Uterus (tissue), 4 donors: Measurements from ENCODE around the gene RPS25. TPM values are rescaled to one million over a fixed set of nuclear protein-coding genes. Genes with fewer than 3 reads are reported as not detected.
A peak's percentile ranks its signal among the peaks of the same experiment; 100 is the strongest.
"Not testable (repeated sequence)": the region's sequence is repeated elsewhere in the genome, so short reads cannot be mapped to it uniquely, and the experiment has no call there.

ENCODE experiments used
- DNase-seq, 2 donors: peaks; one replicate each; pipeline ENCODE4 v3.0.0-alpha.2; 2019 to 2020
- H3K27ac ChIP-seq, 2 donors: fragments of 200-600 bp; sonication (generic); 1 replicate in 1 of 2; 2 replicates in 1 of 2; pipeline ENCODE4 v1.5.1; 2016 to 2018
- H3K27me3 ChIP-seq, 2 donors: fragments of 200-600 bp; sonication (generic); one replicate each; pipeline ENCODE4 v1.5.1; 2018 to 2019; ENCODE audit warnings: control low read depth in 1 of 2
- H3K36me3 ChIP-seq, 2 donors: fragments of 200-600 bp; sonication (generic); one replicate each; pipeline ENCODE4 v1.5.1; 2019; ENCODE audit warnings: control low read depth in 1 of 2
- H3K4me1 ChIP-seq, 2 donors: fragments of 200-600 bp; sonication (generic); one replicate each; pipeline ENCODE4 v1.5.1; 2018 to 2019; ENCODE audit warnings: control low read depth in 1 of 2
- H3K4me3 ChIP-seq, 2 donors: fragments of 200-600 bp; sonication (generic); 1 replicate in 1 of 2; 2 replicates in 1 of 2; pipeline ENCODE4 v1.5.1; 2018 to 2019; ENCODE audit warnings: mild to moderate bottlenecking in 1 of 2
- H3K9me3 ChIP-seq, 2 donors: fragments of 200-600 bp; sonication (generic); one replicate each; pipeline ENCODE4 v1.5.1; 2019; ENCODE audit warnings: control low read depth in 1 of 2
- CTCF ChIP-seq, 4 experiments: fragments of 200-600 bp in 2 of 4; fragments of 450-650 bp in 2 of 4; sonication (generic) in 2 of 4; IDR thresholded peaks; one replicate each; pipeline ENCODE4 v1.5.1; 2016 to 2019; ENCODE audit warnings: antibody characterized with exemption in 4 of 4, mild to moderate bottlenecking in 2 of 4, moderate library complexity in 1 of 4
- POLR2A ChIP-seq, 2 donors: fragments of 450-650 bp; IDR thresholded peaks; one replicate each; pipeline ENCODE4 v1.6.1; 2016; ENCODE audit warnings: antibody characterized with exemption in 2 of 2, mild to moderate bottlenecking in 1 of 2, moderate library complexity in 1 of 2
- intact Hi-C: fragments of 100-400 bp; cut with DNase I; formaldehyde crosslinking; loops from one replicate; pipeline ENCODE4 v1.15.1; 2023; ENCODE audit warnings: low total_unique reads
- microRNA-seq: library from miRNA; unstranded; fragments of <30 nt; microRNA quantifications from one replicate; pipeline ENCODE4, GENCODE V29; 2016; ENCODE audit warnings: borderline microRNAs expressed, borderline replicate concordance
- small RNA-seq: library from RNA; depleted of rRNA; stranded (forward); fragments of <200 nt; gene quantifications from one replicate; pipeline ENCODE3, GENCODE V24; 2016
- total RNA-seq, 4 donors: library from RNA; depleted of rRNA in 3 of 4; stranded (reverse); fragments of >200 nt in 3 of 4; gene quantifications; one replicate each; pipeline versions ENCODE4 v1.1.0 to v1.2.4, GENCODE V29; 2014 to 2023
- donor health status: DM: yes; HTN: yes; CAD: no.

RPS25 gene
- total RNA-seq, 4 donors from 2014 or later = 1,075 to 3,325 (median 1,649) TPM

GRCh38 chr11:118975771-118976709 lies 42.1 kb downstream of the RPS25 start:
- no peaks in the 10 kb centered on the region for H3K9me3 ChIP-seq
- no peaks in the 10 kb centered on the region for H3K36me3 ChIP-seq
- DNase-seq = peak in 1 of 2 donors; percentile 23
- no peaks in the 10 kb centered on the region for H3K4me1 ChIP-seq
- TF ChIP-seq CTCF (IDR thresholded peaks at IDR 0.05) (no peak), POLR2A (IDR thresholded peaks at IDR 0.05) (no peak)
- intact Hi-C loops = no loop called here
- H3K27me3 ChIP-seq = no peaks in the 10 kb centered on the region
- H3K4me3 ChIP-seq = no peak overlapping the region
- H3K27ac ChIP-seq = no peak overlapping the region

- H3K27me3 ChIP-seq = no peaks in the 10 kb centered on the region
- no peak overlapping the region for H3K27ac ChIP-seq
- H3K4me3 ChIP-seq = no peak overlapping the region
- DNase-seq = no peak
- H3K36me3 ChIP-seq = no peaks in the 10 kb centered on the region
- intact Hi-C loops = no loop called here
- H3K9me3 ChIP-seq = no peaks in the 10 kb centered on the region
- TF ChIP-seq CTCF (IDR thresholded peaks at IDR 0.05) = no peak
- TF ChIP-seq POLR2A (IDR thresholded peaks at IDR 0.05) = no peak
- no peaks in the 10 kb centered on the region for H3K4me1 ChIP-seq
Observed at GRCh38 chr11:118973985-118974384, 44.2 kb downstream of the RPS25 start.

GRCh38 chr11:118971646-118972045 lies 46.5 kb downstream of the RPS25 start, which contains the start of gene FOXR1:
Gene FOXR1 (plus strand): TSS chr11:118971761. CDS start chr11:118971932, 171 bp downstream.
- intact Hi-C loops = no loop called here
- TF ChIP-seq CTCF (IDR thresholded peaks at IDR 0.05) = no peak
- TF ChIP-seq POLR2A (IDR thresholded peaks at IDR 0.05) = no peak
- H3K36me3 ChIP-seq = no peaks in the 10 kb centered on the region

GRCh38 chr11:118969508-118969907 lies 48.6 kb downstream of the RPS25 start:
- H3K4me1 ChIP-seq, DNase-seq, H3K27ac ChIP-seq, H3K9me3 ChIP-seq, H3K36me3 ChIP-seq, H3K4me3 ChIP-seq, H3K27me3 ChIP-seq, intact Hi-C loops: not testable (repeated sequence)

More at GRCh38 chr11:118971646-118972045, 46.5 kb downstream of the RPS25 start, which contains the start of gene FOXR1:
- Histone ChIP-seq H3K4me3 (no peak within 1 kb of the TSS), H3K4me1 (no peaks in the 10 kb centered on the region), H3K27me3 (no peaks in the 10 kb centered on the region), H3K27ac (no peak within 1 kb of the TSS), H3K9me3 (no peaks in the 10 kb centered on the region)
- DNase-seq = no peak

Small RNAs within 50 kb of the gene (microRNA-seq; reads per million reads assigned to microRNA genes)
- not detected for gene MIR3656

Small RNAs within 50 kb of the gene (small RNA-seq; reads per million reads assigned to genes)
- gene AP003392.2 = not detected
- not detected for gene RF00017
- not detected for gene RF00019

Other genes starting within 250 kb of the RPS25 start
- 100 to 1,000 TPM in 2 of 4 donors, 10 to 100 TPM in 2; 63.0 to 295 (median 118) TPM for gene DDX6, start 227.2 kb downstream of the RPS25 start, total RNA-seq
- under 1 TPM in 1 of 4 donors, not detected in 3; 0.14 TPM for gene CXCR5, start 134.5 kb downstream of the RPS25 start, total RNA-seq
- gene BCL9L, start 92.4 kb downstream of the RPS25 start, total RNA-seq = 100 to 1,000 TPM in 1 of 4 donors, 10 to 100 TPM in 1, 1 to 10 TPM in 2; 2.9 to 157 (median 13.7) TPM
- not detected for gene UPK2, start 62.0 kb downstream of the RPS25 start, total RNA-seq
- gene FOXR1, start 46.6 kb downstream of the RPS25 start, total RNA-seq = not detected
- 10 to 100 TPM; 19.5 to 88.2 (median 49.7) TPM for gene CENATAC, start 20.2 kb downstream of the RPS25 start, total RNA-seq
- gene TRAPPC4, start 423 bp upstream of the RPS25 start, total RNA-seq = 10 to 100 TPM in 2 of 4 donors, 1 to 10 TPM in 2; 8.2 to 55.4 (median 28.6) TPM
- 10 to 100 TPM in 2 of 4 donors, 1 to 10 TPM in 2; 7.4 to 18.1 (median 11.9) TPM for gene SLC37A4, start 12.5 kb upstream of the RPS25 start, total RNA-seq
- gene HYOU1, start 38.9 kb upstream of the RPS25 start, total RNA-seq = 10 to 100 TPM; 10.8 to 91.4 (median 61.2) TPM
- 10 to 100 TPM; 25.6 to 86.6 (median 36.3) TPM for gene VPS11, start 49.5 kb upstream of the RPS25 start, total RNA-seq
- 10 to 100 TPM in 3 of 4 donors, 1 to 10 TPM in 1; 9.5 to 19.9 (median 15.3) TPM for gene HMBS, start 66.5 kb upstream of the RPS25 start, total RNA-seq
- 10 to 100 TPM in 2 of 4 donors, 1 to 10 TPM in 2; 2.8 to 30.6 (median 16.9) TPM for gene DPAGT1, start 83.5 kb upstream of the RPS25 start, total RNA-seq
- gene C2CD2L, start 89.0 kb upstream of the RPS25 start, total RNA-seq = 10 to 100 TPM in 1 of 4 donors, 1 to 10 TPM in 3; 1.8 to 14.3 (median 2.7) TPM
- 10 to 100 TPM; 13.5 to 27.6 (median 15.4) TPM for gene HINFP, start 103.2 kb upstream of the RPS25 start, total RNA-seq
- gene ABCG4, start 130.7 kb upstream of the RPS25 start, total RNA-seq = 1 to 10 TPM in 1 of 4 donors, under 1 TPM in 1, not detected in 2; 0.55 to 2.7 TPM
- 10 to 100 TPM in 3 of 4 donors, 1 to 10 TPM in 1; 5.1 to 23.5 (median 16.8) TPM for gene NLRX1, start 150.4 kb upstream of the RPS25 start, total RNA-seq
- gene NHERF4, start 167.1 kb upstream of the RPS25 start, total RNA-seq = under 1 TPM in 2 of 4 donors, not detected in 2; under 0.01 to 0.41 TPM
- gene CBL, start 188.0 kb upstream of the RPS25 start, total RNA-seq = 10 to 100 TPM in 3 of 4 donors, 1 to 10 TPM in 1; 10.0 to 39.9 (median 13.0) TPM